ENCODE data around the gene SLC35F4.

DNA sequence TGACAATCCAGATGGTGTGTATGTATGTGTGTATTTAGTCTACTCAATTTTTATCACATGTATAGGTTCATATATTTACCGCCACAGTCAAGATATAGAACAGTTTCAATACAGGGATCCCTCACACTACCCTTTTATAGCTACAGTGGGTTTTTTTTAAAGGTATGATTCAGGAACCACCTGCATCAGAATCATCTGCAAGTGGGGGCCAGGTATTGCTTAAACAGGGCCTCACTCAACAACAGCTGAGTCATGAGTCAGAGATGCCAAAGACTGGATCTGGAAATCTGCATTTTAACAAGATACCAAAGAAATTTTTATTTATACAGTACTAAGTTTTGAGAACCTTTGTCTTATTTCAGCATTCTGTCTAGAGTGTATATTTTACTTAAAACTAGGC is 117.6 kb downstream of the SLC35F4 start:
- TF ChIP-seq, protein P1, sequence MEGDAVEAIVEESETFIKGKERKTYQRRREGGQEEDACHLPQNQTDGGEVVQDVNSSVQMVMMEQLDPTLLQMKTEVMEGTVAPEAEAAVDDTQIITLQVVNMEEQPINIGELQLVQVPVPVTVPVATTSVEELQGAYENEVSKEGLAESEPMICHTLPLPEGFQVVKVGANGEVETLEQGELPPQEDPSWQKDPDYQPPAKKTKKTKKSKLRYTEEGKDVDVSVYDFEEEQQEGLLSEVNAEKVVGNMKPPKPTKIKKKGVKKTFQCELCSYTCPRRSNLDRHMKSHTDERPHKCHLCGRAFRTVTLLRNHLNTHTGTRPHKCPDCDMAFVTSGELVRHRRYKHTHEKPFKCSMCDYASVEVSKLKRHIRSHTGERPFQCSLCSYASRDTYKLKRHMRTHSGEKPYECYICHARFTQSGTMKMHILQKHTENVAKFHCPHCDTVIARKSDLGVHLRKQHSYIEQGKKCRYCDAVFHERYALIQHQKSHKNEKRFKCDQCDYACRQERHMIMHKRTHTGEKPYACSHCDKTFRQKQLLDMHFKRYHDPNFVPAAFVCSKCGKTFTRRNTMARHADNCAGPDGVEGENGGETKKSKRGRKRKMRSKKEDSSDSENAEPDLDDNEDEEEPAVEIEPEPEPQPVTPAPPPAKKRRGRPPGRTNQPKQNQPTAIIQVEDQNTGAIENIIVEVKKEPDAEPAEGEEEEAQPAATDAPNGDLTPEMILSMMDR (IDR thresholded peaks at IDR 0.05) = no peak
- TF ChIP-seq EZH2 (IDR thresholded peaks at IDR 0.05; ENCODE audit: borderline replicate concordance, insufficient read depth, low read depth, low read length, poor library complexity, severe bottlenecking) = no peak
